ENCODE results near the gene MARF1.

MARF1 gene

GRCh38 chr16:15559176-15559575 lies 83.8 kb downstream of the MARF1 start:
- TF ChIP-seq CTCF (IDR thresholded peaks at IDR 0.05; ENCODE audit: low read depth, low read length) = no peak
- no peak for DNase-seq (ENCODE audit: low read depth, low spot score)
- in situ Hi-C loops (cut with HindIII; ENCODE audit: low sequenced_read_pairs) = no loop called here
- no peak overlapping the region for H3K4me3 ChIP-seq (ENCODE audit: low read depth, low read length)

- in situ Hi-C loops (cut with HindIII; ENCODE audit: low sequenced_read_pairs) = no loop called here
- H3K4me3 ChIP-seq (ENCODE audit: low read depth, low read length) = no peak overlapping the region
- no peak for TF ChIP-seq CTCF (IDR thresholded peaks at IDR 0.05; ENCODE audit: low read depth, low read length)
- no peak for DNase-seq (ENCODE audit: low read depth, low spot score)
These were observed 85.7 kb downstream of the MARF1 start for GRCh38 chr16:15557258-15557657.

GRCh38 chr16:15556130-15556529 lies 86.8 kb downstream of the MARF1 start:
- in situ Hi-C loops (cut with HindIII; ENCODE audit: low sequenced_read_pairs) = no loop called here
- no peak for DNase-seq (ENCODE audit: low read depth, low spot score)
- no peak for TF ChIP-seq CTCF (IDR thresholded peaks at IDR 0.05; ENCODE audit: low read depth, low read length)
- no peak overlapping the region for H3K4me3 ChIP-seq (ENCODE audit: low read depth, low read length)

DNA sequence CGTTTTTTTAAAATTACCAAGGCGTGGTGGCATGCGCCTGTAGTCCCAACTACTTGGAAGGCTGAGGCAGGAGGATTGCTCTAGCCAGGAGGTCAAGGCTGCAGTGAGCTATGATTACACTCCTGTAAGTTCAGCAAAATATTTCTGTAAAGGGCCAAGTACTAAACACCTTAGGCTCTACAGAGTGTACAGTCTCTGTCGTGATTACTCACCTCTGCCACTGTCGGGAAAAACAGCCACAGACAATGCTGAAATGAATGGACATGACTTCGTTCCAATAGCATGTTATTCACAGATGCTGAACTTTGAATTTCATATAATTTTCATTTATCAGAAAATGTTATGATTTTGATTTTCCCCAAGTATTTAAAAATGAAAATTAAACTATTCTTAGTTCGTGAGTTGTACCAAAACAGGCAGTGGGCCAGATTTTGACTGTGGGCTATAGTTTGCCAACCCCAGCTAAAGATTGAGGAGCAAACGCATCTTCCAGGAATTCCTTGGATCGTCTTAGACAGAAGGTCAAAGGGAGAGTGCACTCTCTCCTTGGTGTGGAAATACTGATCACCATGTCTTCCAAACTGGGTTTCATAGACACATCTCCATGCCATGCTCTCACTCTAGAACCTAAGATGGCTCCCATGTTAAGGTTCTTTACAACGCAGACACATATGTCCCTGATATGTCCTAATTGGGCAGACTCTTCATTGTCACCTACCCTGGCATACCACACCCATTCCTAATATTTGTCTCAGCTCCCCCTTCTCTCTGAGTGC lies 89.5 kb downstream of the MARF1 start:
- no peak for TF ChIP-seq CTCF (IDR thresholded peaks at IDR 0.05; ENCODE audit: low read depth, low read length)
- in situ Hi-C loops (cut with HindIII; ENCODE audit: low sequenced_read_pairs) = no loop called here
- no peak for DNase-seq (ENCODE audit: low read depth, low spot score)
- no peak overlapping the region for H3K4me3 ChIP-seq (ENCODE audit: low read depth, low read length)

DNA sequence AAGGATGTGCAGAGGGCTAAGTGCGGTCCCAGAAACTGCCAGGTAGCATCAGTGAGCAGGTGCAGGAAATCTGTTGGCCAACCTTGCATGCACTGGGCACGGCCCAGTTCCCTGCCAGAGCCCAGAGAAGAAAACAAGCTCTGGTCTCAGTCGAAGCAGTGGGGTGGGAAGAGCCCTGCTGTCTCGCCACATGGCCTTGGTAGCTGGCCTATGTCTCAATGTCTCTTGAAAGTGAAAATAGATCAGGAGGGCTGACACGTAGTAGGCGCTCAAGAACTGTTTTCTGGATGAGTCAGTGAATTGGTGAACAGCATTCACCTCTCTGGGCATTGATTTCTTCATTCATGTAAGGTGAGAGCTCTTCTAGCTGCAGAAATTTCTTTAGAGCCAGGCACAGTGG lies 90.4 kb downstream of the MARF1 start:
- DNase-seq (ENCODE audit: low read depth, low spot score) = no peak
- in situ Hi-C loops (cut with HindIII; ENCODE audit: low sequenced_read_pairs) = no loop called here
- TF ChIP-seq CTCF (IDR thresholded peaks at IDR 0.05; ENCODE audit: low read depth, low read length) = no peak
- H3K4me3 ChIP-seq (ENCODE audit: low read depth, low read length) = no peak overlapping the region

GRCh38 chr16:15548482-15548891 lies 94.5 kb downstream of the MARF1 start:
- in situ Hi-C loops (cut with HindIII; ENCODE audit: low sequenced_read_pairs) = no loop called here
- H3K4me3 ChIP-seq (ENCODE audit: low read depth, low read length) = no peak overlapping the region
- DNase-seq (ENCODE audit: low read depth, low spot score) = peak; percentile 26
- TF ChIP-seq CTCF (IDR thresholded peaks at IDR 0.05; ENCODE audit: low read depth, low read length) = no peak

All from astrocyte of the spinal cord (primary cell).